ENCODE measurements around the gene MOCS2.

MOCS2 gene

DNA sequence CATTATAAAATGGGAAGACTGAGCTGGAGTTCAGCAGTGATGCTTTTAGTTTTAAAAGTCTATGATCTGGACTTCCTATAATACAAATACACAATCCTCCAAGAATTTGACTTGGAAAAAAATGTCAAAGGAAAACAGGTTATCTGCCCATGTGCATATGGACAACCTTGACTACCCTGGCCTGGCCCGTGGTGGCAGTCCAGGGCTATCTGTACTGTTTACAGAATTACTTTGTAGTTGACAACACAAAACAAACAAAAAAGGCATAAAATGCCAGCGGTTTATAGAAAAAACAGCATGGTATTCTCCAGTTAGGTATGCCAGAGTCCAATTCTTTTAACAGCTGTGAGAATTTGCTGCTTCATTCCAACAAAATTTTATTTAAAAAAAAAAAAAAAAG lies 17.3 kb downstream of the MOCS2 start:
- DNase-seq = no peak

DNA sequence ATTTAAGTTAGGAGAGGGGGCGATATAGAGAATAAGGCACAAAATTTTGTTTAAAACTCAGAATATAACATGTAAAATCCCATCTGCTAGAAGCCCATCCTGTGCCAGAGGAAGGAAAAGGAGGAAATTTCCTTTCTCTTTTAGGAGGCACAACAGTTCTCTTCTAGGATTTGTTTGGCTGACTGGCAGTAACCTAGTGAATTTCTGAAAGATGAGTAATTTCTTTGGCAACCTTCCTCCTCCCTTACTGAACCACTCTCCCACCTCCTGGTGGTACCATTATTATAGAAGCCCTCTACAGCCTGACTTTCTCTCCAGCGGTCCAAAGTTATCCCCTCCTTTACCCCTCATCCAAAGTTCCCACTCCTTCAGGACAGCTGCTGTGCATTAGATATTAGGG lies 18.3 kb downstream of the MOCS2 start:
- no peak for DNase-seq

DNA sequence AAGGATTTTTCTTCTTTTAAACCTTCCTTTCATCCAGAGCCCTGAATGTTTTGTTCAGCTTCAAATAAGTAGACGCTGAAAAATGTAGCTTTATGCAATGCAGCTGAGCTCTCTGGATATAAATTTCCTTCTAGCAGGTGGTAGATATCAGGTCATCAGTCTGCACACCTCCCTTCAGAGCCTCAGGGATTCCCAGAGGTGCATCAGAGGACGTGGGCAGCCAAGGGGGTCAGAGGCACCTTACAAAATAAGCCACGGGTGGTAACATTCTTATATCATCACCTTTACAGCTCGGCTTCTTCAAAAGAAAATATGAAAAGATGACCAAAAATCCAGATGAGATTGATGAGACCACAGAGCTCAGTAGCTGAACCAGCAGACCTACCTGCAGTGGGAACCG lies 19.3 kb downstream of the MOCS2 start:
- DNase-seq = no peak

DNA sequence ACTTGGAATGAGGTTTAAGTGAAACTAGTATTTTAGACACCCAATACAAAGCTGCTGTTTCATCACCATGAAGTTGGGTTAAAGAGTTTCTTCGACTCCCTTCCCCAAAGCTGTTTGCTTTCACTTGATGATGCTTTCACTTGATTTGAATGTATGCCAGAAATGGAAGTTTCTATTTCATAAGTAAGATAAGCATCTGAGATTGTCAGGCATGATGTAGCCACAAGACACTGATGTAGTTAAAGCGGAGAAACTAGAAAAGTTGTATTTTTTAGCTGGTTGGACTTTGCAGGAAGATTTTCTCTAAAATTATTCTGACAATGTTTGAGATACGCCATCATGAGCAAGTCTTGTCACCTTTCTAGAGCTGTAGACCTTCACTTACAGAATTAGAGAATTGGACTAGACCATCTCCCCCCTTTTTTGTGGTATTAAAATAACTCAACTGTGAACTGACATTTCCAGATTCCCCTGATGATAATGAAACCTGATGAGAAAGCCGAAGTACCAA lies 20.0 kb downstream of the MOCS2 start:
- no peak for DNase-seq

DNA sequence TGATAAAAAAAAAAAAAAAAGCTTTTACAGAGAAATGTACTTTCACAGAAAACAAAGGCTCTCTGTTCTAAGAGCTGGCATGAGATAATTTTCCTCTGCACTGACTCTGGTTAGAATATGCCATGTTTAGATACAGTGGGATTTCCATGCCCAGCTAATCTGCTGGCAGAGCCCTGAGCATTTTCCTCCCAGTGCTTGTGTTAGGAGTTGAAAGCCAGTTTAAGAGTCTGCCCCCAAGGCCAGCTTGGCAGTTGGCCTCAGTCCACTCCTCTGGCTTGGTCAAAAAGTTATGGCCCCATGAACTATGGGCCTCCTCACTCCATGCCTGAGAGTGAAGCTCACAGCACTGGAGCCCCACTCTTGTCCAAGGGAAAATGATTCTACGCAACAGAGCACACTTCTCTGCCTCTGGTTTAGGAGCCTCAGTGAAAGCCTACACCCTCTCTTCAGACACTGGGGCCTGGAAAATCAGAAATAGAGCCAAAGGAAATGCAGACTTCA lies 21.9 kb downstream of the MOCS2 start:
- no peak for DNase-seq

DNA sequence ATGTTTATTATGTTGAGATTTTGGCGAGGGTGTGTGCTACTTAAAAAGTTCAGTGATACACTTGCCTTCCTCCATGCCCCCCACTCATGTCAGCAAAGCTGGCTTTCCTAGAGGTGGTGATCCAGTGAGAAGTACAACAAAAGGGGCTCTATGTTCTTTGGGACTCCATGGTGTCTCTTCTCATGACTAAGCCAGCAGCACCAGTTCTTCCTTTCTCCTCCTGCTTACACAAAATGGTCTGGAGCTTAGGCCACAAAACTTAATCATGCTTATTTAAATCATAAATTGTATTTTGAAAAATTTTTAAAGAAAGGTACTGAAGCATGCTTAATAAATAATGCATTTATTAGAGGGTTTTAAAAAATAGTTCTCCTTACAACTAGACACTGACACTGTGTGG lies 22.4 kb downstream of the MOCS2 start:
- no peak for DNase-seq

DNA sequence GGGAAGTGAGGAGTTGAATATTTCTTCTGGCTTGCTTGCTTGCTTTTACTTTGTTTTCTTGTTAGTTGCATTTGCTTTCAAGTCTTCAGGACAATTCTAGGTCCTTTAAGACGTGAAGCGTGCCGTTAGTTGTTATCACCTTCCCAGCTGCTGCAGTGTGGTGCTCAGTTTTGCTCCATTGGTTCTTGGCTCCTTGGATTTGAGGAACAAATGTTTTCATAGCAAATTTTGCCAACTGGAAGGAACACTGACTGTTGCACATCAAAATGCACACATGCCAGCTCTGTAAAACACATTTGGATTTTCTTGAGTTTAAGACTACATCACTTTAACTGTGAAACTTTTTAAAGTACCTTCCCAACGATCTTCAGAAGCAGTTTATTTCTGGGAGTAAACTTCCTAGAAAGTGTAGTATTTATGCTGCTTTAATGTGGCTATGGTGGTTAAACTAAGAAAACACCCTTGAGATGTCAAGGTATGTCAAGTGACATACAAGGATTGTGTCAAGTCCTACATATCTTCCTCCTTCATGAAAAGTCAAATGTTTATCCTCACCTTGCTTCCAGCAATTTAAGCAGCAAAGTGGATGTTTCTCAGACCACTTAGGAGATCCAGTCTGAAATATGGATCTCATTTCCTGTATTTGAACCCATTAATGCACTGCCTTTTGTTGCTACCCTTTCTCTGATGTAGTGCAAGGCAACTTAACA lies 24.9 kb downstream of the MOCS2 start:
- no peak for DNase-seq

DNA sequence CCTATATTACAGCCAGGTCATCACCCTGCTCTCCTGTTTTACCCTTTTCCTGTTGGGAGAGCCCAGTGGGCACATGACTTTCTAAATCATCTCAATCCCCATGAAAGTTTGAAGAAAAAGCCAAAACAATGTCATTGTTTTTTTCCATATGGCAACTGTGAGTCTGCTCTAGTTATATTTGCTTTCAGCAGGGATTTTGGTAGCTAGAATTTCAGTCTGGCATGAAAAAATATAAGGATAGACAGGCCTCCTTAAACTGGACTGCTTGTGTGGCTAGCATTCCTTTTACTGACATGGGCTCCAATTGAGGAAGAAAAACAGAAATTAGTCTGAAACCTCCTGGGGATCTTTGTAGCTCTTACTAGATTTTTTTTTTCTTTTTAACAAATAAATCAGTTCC lies 25.6 kb downstream of the MOCS2 start:
- no peak for DNase-seq

DNA sequence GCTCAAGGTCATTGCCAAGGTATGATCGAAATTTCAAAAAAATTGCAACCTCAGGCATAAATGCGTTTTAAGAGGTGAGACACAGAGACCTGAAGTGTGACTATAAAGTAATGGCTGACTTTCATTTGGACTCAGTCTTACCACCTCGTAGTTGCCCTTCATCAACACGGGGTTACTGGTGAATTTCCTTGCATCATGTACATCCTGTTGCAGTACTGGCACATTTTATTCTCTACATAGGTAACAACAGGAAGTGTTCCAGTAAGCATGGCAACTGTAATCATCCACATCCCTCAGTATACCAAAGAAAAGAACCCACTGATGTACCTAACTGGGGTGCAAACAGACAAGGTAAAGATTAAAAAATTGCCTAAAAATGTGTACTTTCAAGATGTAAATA lies 29.3 kb downstream of the MOCS2 start:
- no peak for DNase-seq

DNA sequence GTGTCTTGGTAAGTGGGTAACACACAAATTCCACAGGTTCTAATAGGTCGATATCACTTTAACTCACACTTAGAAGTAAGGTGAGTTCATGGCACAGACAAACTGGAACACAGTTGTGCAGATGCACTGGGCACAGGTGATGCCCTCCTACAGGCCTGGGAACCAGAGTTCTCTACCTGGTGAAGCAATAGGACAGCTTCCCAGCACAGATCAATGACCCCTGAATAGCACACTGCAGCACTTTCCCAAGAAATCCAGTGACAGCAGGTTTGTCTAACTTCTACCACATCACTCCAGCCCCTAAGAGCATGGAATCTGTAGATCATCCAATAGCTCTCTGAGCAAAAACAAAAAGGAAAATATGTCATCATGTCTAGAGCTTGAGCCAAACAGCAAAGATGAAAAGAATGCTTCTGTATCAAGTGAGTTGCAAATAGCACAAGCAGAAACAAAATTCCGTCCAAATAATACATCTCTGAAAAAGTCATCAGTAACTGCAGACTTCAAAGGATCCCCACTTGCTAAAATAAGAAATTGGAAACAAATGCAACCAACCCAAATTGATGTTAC lies 33.5 kb downstream of the MOCS2 start:
- no peak for DNase-seq

DNA sequence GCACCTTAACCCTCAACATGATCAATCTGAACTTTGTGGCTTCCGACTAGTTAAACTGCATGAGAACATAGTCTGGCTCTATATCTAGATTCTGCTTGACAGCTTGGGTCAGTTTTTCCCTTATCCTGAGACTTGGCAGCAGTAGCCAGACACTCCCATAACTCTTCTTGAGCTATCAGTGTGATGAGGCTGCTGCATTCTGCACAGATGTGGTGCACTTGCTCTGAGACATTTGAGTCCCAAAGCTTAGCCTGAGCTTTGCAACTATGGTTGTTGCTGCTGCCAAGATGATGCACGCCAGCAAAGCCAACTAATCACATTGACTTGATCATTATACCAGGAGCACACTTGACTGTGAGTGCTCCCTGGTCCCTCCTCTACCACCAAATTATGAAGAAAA lies 36.2 kb downstream of the MOCS2 start:
- no peak for DNase-seq

DNA sequence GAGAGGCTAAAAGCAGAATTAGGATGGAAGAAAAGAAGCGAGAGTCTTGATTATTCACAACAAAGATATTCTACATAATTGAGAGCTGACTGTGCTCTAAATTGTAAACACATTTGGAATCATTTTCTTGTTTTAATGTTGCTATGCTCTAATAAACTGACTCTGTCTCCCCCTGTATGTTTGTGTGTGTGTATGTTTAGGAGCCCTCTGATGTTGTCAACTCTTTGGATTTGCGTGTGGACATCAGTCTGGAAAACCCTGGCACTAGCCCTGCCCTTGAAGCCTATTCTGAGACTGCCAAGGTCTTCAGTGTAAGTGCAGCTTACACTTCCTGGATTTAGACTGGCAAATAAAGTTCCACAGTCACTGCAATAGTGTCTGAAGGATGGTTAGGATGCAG lies 37.8 kb downstream of the MOCS2 start:
- DNase-seq = no peak

DNA sequence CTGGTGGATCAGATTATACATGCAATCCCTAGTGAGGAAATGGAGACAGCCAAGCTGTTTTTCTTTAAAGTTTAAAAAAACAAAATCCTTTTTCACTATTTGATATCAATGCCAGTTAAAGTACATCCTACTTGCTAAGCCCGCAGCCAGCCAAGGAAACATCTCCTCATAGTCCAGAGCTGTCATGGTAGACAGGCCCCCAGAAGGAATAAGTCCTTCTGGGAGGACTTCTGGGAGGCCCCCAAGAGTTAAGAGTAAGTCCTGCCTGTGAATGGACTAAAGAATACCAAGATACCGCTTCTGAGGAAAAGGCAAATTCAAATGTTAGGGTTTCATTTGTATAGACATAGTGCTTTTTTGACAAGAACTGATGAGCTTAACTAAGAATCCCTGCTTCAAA lies 38.3 kb downstream of the MOCS2 start:
- no peak for DNase-seq

DNA sequence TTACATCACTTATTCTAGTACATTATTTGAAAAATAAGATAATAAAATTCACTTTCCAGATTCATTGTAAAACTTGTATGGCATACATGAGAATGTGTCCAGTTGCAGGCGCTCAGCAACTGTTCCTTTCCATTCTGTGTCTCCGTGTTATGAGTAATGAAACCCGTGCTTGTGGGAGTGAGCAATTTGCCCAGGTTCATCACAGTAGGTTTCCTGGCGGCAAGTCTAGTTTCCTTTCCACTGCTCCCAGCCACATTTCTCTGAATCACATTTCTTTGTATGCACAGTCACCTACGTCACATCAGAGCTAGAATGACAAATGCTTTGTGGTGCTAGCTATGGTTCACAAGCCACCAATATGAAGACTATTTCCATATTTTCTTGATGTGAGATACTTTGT lies 39.9 kb downstream of the MOCS2 start:
- peak; percentile 44 to 53 for DNase-seq

DNA sequence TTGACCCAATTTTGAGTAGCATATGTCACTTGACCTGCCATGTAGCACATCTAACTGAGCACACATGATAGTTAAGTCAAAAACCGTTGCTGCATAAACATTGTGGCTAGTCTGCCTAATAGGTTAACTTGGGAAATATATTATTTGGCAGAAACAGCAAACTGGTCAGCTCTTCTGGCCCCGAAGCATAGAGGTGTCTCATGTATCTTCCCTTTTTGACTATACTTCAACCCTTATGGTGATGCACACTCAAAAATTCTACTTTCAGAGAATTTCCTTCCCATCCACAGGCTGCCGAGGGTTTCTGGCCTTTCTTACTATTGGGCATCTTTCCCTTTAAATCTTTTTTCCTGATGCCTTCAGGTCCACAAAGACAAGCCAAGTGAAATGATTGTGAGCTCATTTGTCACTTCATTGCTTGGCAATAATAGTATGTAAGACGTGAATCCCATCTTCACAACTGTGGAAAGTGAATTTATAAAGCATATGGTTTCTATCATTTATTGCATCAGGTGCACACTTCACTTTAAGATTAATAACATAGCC lies 41.2 kb downstream of the MOCS2 start:
- no peak for DNase-seq

DNA sequence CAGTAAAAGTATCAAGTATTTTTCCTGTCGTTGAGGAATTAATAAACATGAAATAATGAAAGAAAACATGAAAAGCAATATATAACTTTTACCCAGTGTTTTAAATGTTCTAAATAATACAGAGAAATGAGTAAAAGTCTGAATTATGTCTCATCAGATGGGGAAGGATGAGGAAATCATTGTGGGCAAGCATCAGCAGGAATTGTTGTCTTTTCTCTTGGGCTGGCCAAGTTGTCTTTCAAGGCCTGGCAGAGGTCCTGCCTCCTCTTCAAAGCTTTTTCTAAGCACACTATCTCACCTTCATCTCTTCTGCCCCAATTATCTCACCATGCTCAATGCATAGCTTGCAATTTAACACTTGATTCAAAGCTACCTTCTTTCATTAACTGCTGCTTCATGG lies 41.9 kb downstream of the MOCS2 start:
- no peak for DNase-seq

DNA sequence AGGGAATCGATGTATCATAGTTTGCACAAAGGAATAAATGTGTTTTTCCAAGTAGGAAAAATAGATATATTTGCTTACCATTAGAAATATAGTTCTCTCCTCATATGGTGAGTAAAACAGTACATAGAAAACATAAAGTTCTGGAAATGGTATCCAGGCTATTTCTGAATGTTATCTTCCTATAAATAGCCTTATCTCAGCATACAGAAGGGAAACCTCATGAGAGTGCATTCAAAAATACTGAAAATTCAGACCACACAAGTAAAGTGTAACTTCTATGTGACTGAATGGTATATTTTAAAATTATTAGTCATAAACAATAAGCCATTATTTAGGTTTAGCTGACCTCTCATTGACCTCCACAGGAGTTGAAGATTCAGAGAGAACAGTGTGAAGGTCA lies 43.5 kb downstream of the MOCS2 start:
- DNase-seq = no peak

DNA sequence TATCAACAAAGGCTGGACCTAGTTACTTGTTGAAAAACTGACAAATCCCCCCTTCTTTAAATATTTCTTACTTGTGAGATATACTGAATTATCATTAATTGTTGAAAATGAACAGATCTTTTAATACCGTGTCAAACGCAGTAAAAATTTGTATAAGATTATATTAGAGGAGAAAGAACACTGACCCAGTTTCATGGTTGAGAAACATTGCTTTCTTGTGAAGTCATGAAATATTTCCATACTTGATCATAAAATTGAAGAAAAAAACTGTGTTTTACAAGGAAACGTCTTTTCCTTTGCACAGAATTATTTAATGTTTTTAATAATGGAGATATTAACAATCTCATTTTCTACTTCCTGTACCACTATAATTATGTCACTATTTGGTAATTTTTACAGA lies 45.8 kb downstream of the MOCS2 start:
- no peak for DNase-seq

DNA sequence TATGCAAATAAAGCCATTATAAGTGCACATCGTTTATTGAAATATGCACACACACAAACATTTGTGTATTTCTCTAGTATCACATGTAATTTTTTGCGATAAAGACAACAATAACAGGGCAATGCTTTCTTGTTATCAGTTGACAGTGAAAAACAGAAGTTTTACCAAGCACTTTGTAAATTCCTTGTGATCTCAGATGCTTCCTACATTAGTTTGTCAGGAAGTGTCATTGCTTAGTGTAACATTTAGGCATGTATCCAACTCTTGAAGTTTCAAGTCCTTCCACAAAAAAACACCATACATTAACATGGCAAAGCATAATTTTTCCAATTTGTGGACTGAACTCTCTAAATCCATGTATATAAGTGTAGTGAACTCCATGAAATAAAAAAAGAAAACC lies 46.4 kb downstream of the MOCS2 start:
- DNase-seq = no peak

DNA sequence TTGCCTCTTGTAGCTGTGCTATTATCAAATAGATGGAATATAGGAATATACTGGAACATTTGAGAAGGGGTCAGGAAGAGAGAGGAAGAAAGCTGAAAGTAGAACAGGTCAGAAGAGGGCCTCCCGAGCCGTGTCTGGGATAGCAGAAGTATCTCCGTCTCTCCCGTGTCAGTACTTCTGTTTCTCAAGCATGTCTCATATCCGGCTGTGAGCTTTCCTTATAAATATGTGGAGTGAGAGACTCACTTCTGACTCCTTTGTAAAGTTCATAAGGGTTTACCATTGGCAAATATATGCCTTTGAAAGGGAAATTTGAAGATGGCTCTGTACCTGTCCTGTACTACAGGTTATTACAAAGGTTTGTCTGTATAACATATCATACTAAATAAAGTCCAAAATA lies 50.3 kb downstream of the MOCS2 start:
- no peak for DNase-seq

DNA sequence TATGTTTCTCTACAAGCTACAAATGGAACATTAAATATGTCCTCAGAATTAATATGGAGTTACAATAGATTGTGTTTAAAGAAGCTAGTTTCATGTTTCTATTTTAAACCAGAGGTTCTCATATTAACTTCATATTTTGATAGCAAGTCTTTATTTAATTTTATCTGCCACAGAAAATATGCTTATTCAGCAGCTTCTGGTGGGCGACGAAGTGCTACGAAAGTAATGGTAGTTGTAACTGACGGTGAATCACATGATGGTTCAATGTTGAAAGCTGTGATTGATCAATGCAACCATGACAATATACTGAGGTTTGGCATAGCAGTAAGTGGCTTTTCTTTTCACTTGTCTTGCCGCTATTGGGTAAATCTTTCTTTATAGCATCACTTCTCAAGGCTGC lies 54.2 kb downstream of the MOCS2 start:
- no peak for DNase-seq

DNA sequence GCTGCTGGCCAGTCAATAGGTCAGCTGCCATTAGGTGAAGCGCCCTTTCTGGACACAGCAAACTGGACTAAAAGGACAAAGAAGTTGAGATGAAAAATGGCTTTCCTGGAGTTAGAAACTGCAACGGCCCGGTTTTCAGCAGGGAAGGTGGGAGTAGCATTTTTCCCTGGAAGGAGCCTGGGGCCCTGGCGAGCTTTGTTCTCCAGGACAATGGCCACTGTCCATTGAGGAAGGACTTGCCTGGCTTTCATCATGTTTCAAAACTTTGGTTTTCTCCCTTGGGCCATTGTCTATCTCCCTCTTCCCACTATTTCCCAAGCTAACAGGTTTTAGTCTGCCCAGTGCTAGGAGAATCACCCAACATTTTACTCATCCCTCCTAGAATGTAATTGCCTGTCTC lies 56.2 kb downstream of the MOCS2 start:
- no peak for DNase-seq

DNA sequence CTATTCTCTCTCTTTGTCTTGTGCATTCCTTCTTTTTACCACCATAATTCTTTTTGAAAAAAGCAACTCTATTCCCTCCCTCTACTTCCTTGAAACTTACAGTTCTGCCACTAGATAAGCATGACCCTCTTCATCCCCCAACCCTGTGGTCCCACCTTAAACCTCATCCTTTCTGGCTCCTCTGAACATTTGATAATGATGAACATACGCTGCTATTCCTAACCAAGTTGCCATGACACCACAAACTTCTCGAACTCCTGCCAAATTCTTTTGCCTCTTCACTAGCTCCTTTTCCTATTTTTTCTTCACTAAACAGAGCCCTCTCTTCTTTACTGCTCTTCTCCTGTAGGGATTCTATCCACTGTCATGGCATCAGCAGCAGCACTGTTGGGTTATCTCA lies 57.1 kb downstream of the MOCS2 start:
- no peak for DNase-seq

DNA sequence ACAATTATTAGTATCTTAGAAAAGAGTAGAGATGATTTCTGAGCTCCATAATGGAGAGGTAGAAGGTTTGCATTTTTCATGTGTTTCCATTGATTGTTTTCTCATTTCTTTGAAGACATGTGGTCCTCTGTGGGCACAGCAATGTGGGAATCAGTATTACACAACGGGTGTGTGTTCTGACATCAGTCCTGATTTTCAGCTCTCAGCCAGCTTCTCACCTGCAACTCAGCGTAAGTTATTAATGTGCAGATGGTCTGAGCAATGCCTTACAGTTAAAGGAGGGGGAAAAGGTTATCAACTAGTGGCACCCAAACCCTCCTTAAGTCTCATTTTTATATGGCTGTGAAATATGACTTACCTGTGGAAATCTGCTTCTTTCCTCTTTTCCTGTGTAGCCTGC lies 61.3 kb downstream of the MOCS2 start:
- no peak for DNase-seq

Data from stimulated activated CD4-positive, alpha-beta T cell treated with anti-CD3 and anti-CD28 coated beads, Interleukin-2, amount 100 ng/mL, for 48 hours (primary cell).